Measurements from ENCODE around the gene ARHGAP15.

The ARHGAP15 gene

GRCh38 chr2:143493339-143493738 lies 364.1 kb downstream of the ARHGAP15 start:
- H4K20me1 ChIP-seq = no peaks in the 10 kb centered on the region
- H3K36me3 ChIP-seq = peaks cover 16% of the 10 kb centered on the region
- TF ChIP-seq Cebpa-rat (IDR thresholded peaks at IDR 0.05) = no peak
- H3K9me3 ChIP-seq = 0 out of 2 replicates have a peak, but pooled peaks cover 16% of the 10 kb centered on the region
- no peak overlapping the region for H3K9ac ChIP-seq
- no peak overlapping the region for H3K27ac ChIP-seq
- H3K4me3 ChIP-seq = no peak overlapping the region
- no peak overlapping the region for H3K4me2 ChIP-seq
- H3K4me1 ChIP-seq = no peaks in the 10 kb centered on the region
- no peaks in the 10 kb centered on the region for H3K27me3 ChIP-seq

- Histone ChIP-seq H3K9me3 (0 out of 2 replicates have a peak, but pooled peaks cover 11% of the 10 kb centered on the region), H3K27ac (no peak overlapping the region), H3K4me1 (no peaks in the 10 kb centered on the region), H3K27me3 (no peaks in the 10 kb centered on the region), H4K20me1 (no peaks in the 10 kb centered on the region), H3K9ac (no peak overlapping the region), H3K36me3 (peaks cover 6% of the 10 kb centered on the region; the same call in 1 of the 2 replicates), H3K4me3 (no peak overlapping the region), H3K4me2 (no peak overlapping the region)
- no peak for TF ChIP-seq Cebpa-rat (IDR thresholded peaks at IDR 0.05)
Measured at GRCh38 chr2:143497726-143498125, 368.5 kb downstream of the ARHGAP15 start.

GRCh38 chr2:143498496-143498895 lies 369.3 kb downstream of the ARHGAP15 start:
- 0 out of 2 replicates have a peak, but pooled peaks cover 4% of the 10 kb centered on the region for H3K36me3 ChIP-seq
- H3K9ac ChIP-seq = no peak overlapping the region
- H3K27me3 ChIP-seq = no peaks in the 10 kb centered on the region
- H3K4me1 ChIP-seq = no peaks in the 10 kb centered on the region
- H3K4me3 ChIP-seq = no peak overlapping the region
- H3K9me3 ChIP-seq = 0 out of 2 replicates have a peak, but pooled peaks cover 4% of the 10 kb centered on the region
- no peak overlapping the region for H3K4me2 ChIP-seq
- no peaks in the 10 kb centered on the region for H4K20me1 ChIP-seq
- H3K27ac ChIP-seq = no peak overlapping the region
- TF ChIP-seq Cebpa-rat (IDR thresholded peaks at IDR 0.05) = no peak

GRCh38 chr2:143499061-143499460 lies 369.8 kb downstream of the ARHGAP15 start:
- TF ChIP-seq Cebpa-rat (IDR thresholded peaks at IDR 0.05) = no peak
- 0 out of 2 replicates have a peak, but pooled peaks cover 4% of the 10 kb centered on the region for H3K36me3 ChIP-seq
- H3K9ac ChIP-seq = no peak overlapping the region
- H3K27me3 ChIP-seq = no peaks in the 10 kb centered on the region
- H4K20me1 ChIP-seq = no peaks in the 10 kb centered on the region
- H3K4me2 ChIP-seq = no peak overlapping the region
- H3K4me1 ChIP-seq = no peaks in the 10 kb centered on the region
- no peaks in the 10 kb centered on the region for H3K9me3 ChIP-seq
- H3K4me3 ChIP-seq = no peak overlapping the region
- H3K27ac ChIP-seq = no peak overlapping the region

- H3K4me3 ChIP-seq = no peak overlapping the region
- H3K4me2 ChIP-seq = no peak overlapping the region
- no peaks in the 10 kb centered on the region for H3K27me3 ChIP-seq
- H4K20me1 ChIP-seq = no peaks in the 10 kb centered on the region
- H3K36me3 ChIP-seq = peaks cover 12% of the 10 kb centered on the region; the same call in 1 of the 2 replicates
- TF ChIP-seq Cebpa-rat (IDR thresholded peaks at IDR 0.05) = no peak
- H3K9me3 ChIP-seq = no peaks in the 10 kb centered on the region
- no peak overlapping the region for H3K9ac ChIP-seq
- H3K4me1 ChIP-seq = no peaks in the 10 kb centered on the region
- H3K27ac ChIP-seq = no peak overlapping the region
Measured at GRCh38 chr2:143501106-143501676, 372.0 kb downstream of the ARHGAP15 start.

GRCh38 chr2:143503280-143503679 lies 374.1 kb downstream of the ARHGAP15 start:
- no peak overlapping the region for H3K4me3 ChIP-seq
- TF ChIP-seq Cebpa-rat (IDR thresholded peaks at IDR 0.05) = no peak
- no peaks in the 10 kb centered on the region for H3K4me1 ChIP-seq
- H4K20me1 ChIP-seq = no peaks in the 10 kb centered on the region
- H3K9ac ChIP-seq = no peak overlapping the region
- no peaks in the 10 kb centered on the region for H3K27me3 ChIP-seq
- peaks cover 12% of the 10 kb centered on the region; the same call in 1 of the 2 replicates for H3K36me3 ChIP-seq
- no peak overlapping the region for H3K4me2 ChIP-seq
- H3K27ac ChIP-seq = no peak overlapping the region
- H3K9me3 ChIP-seq = no peaks in the 10 kb centered on the region

GRCh38 chr2:143504397-143504796 lies 375.2 kb downstream of the ARHGAP15 start:
- H3K9me3 ChIP-seq = no peaks in the 10 kb centered on the region
- no peak overlapping the region for H3K27ac ChIP-seq
- H4K20me1 ChIP-seq = no peaks in the 10 kb centered on the region
- no peak overlapping the region for H3K4me2 ChIP-seq
- no peak overlapping the region for H3K9ac ChIP-seq
- no peaks in the 10 kb centered on the region for H3K27me3 ChIP-seq
- H3K36me3 ChIP-seq = peaks cover 12% of the 10 kb centered on the region; the same call in 1 of the 2 replicates
- no peak overlapping the region for H3K4me3 ChIP-seq
- TF ChIP-seq Cebpa-rat (IDR thresholded peaks at IDR 0.05) = no peak
- no peaks in the 10 kb centered on the region for H3K4me1 ChIP-seq

DNA sequence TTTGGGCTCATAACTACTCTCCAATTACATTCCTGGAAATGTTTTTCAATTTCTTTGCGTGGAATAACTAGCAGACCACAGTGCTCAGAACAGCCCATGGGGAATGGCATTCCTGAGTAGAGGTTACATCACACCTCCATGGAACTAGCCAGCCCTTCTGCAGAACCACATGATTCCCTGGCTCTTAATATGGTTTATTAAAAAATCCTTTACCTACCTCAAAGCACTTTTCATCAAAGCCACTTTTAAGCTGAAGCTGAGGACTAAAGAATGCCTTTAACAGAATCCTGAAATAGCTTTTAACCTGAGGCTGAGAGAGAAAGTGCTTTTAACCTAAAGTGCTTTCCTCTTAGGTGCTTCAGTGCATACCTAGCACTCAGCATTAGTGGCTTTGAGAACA lies 376.3 kb downstream of the ARHGAP15 start:
- H3K27me3 ChIP-seq = no peaks in the 10 kb centered on the region
- no peaks in the 10 kb centered on the region for H3K9me3 ChIP-seq
- TF ChIP-seq Cebpa-rat (IDR thresholded peaks at IDR 0.05) = no peak
- H4K20me1 ChIP-seq = no peaks in the 10 kb centered on the region
- H3K4me2 ChIP-seq = no peak overlapping the region
- no peak overlapping the region for H3K9ac ChIP-seq
- H3K4me3 ChIP-seq = no peak overlapping the region
- no peak overlapping the region for H3K27ac ChIP-seq
- peaks cover 12% of the 10 kb centered on the region; the same call in 1 of the 2 replicates for H3K36me3 ChIP-seq
- no peaks in the 10 kb centered on the region for H3K4me1 ChIP-seq

DNA sequence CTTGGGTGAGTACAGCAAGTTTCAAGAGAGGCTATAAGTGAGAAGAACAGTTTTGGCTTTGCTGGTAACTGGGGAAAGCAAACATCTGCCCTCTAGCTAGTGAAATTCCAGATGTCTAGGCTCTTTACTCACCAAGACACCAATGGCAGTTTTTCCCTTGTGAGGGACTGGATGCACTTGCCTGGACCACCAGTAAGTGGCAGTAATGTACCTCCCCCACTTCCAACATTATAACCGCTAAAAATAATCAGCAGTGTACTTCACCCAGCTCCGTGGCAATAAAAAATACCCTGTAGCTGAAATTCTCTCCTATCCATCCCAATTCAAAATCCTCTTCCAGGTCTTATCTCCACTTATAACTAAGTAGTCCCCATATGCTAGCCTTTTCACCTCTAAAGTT lies 383.9 kb downstream of the ARHGAP15 start:
- Histone ChIP-seq H3K9ac (no peak overlapping the region), H3K27ac (no peak overlapping the region), H3K27me3 (no peaks in the 10 kb centered on the region), H3K9me3 (no peaks in the 10 kb centered on the region), H3K4me3 (no peak overlapping the region), H3K4me1 (no peaks in the 10 kb centered on the region), H3K36me3 (no peaks in the 10 kb centered on the region), H4K20me1 (no peaks in the 10 kb centered on the region), H3K4me2 (no peak overlapping the region)
- TF ChIP-seq Cebpa-rat (IDR thresholded peaks at IDR 0.05) = no peak

- no peaks in the 10 kb centered on the region for H4K20me1 ChIP-seq
- no peaks in the 10 kb centered on the region for H3K27me3 ChIP-seq
- H3K27ac ChIP-seq = no peak overlapping the region
- H3K4me1 ChIP-seq = no peaks in the 10 kb centered on the region
- TF ChIP-seq Cebpa-rat (IDR thresholded peaks at IDR 0.05) = no peak
- H3K36me3 ChIP-seq = no peaks in the 10 kb centered on the region; the same call in 1 of the 2 replicates
- H3K4me2 ChIP-seq = no peak overlapping the region
- no peak overlapping the region for H3K9ac ChIP-seq
- H3K4me3 ChIP-seq = no peak overlapping the region
- H3K9me3 ChIP-seq = no peaks in the 10 kb centered on the region
Measured at GRCh38 chr2:143514413-143514812, 385.2 kb downstream of the ARHGAP15 start.

Measured in BLaER1 (cell line).